Stimulated activated CD8-positive, alpha-beta memory T cell treated with anti-CD3 and anti-CD28 coated beads, Interleukin-15, amount 100 ng/mL, for 1 hour (primary cell): ENCODE measurements around the gene CFAP410.
"Not testable (repeated sequence)": the region's sequence is repeated elsewhere in the genome, so short reads cannot be mapped to it uniquely, and the experiment has no call there.

ENCODE experiments used
- DNase-seq: peaks from one replicate; pipeline ENCODE4 v3.0.0-alpha.2; 2020; ENCODE audit warnings: low read depth

The CFAP410 gene

GRCh38 chr21:44368711-44369446 is 29.7 kb upstream of the CFAP410 start:
- no peak for DNase-seq

- DNase-seq = no peak
These were observed 27.5 kb upstream of the CFAP410 start for GRCh38 chr21:44366586-44367211.

- DNase-seq = no peak
These were observed 26.9 kb upstream of the CFAP410 start for GRCh38 chr21:44365967-44366585.

GRCh38 chr21:44365251-44365966 is 26.2 kb upstream of the CFAP410 start:
- DNase-seq = no peak

GRCh38 chr21:44364151-44365053 is 25.2 kb upstream of the CFAP410 start:
- DNase-seq = no peak

GRCh38 chr21:44363278-44363677 is 24.1 kb upstream of the CFAP410 start:
- no peak for DNase-seq

- not testable (repeated sequence) for DNase-seq
These were observed 22.7 kb upstream of the CFAP410 start for GRCh38 chr21:44361903-44362302.

GRCh38 chr21:44360159-44360558 is 21.0 kb upstream of the CFAP410 start:
- DNase-seq = no peak

- DNase-seq = no peak
These were observed 20.2 kb upstream of the CFAP410 start for GRCh38 chr21:44359396-44359795.

- no peak for DNase-seq
These were observed 18.1 kb upstream of the CFAP410 start for GRCh38 chr21:44357064-44357837.

- no peak for DNase-seq
These were observed 17.4 kb upstream of the CFAP410 start for GRCh38 chr21:44356636-44357035.

GRCh38 chr21:44356160-44356559 is 17.0 kb upstream of the CFAP410 start:
- DNase-seq = no peak

- DNase-seq = no peak
These were observed 15.9 kb upstream of the CFAP410 start for GRCh38 chr21:44354775-44355771.

- DNase-seq = no peak
These were observed 14.8 kb upstream of the CFAP410 start for GRCh38 chr21:44354001-44354405.

GRCh38 chr21:44353191-44353970 is 14.2 kb upstream of the CFAP410 start, which contains the start of gene TRPM2:
Gene TRPM2, plus strand, starts transcription at chr21:44353621. Its CDS starts 80 bp downstream, at chr21:44353701.
- DNase-seq = no peak

- DNase-seq = no peak
These were observed 13.2 kb upstream of the CFAP410 start for GRCh38 chr21:44352253-44352860.

GRCh38 chr21:44351535-44352252 is 12.5 kb upstream of the CFAP410 start:
- no peak for DNase-seq
